GM13976 (cell line): ENCODE results near the gene GALP.

Source experiments
- DNase-seq: peaks from one replicate; pipeline ENCODE4 v3.0.0; 2012; ENCODE audit warnings: low spot score
- in situ Hi-C: fragments of 300-500 bp; cut with MboI; formaldehyde crosslinking; loops from one replicate; pipeline ENCODE4 v1.12.0; 2022; ENCODE audit warnings: low sequenced_read_pairs, mixed read lengths, inconsistent platforms; ENCODE audit not compliant: unreplicated experiment
- TF ChIP-seq, protein P1 (sequence below): IDR thresholded peaks from 2 replicates; pipeline ENCODE4 v1.5.1; 2012; ENCODE audit warnings: borderline replicate concordance, mild to moderate bottlenecking; ENCODE audit not compliant: insufficient read depth; ENCODE audit errors: extremely low read depth, missing control alignments, control extremely low read depth

The GALP gene

DNA sequence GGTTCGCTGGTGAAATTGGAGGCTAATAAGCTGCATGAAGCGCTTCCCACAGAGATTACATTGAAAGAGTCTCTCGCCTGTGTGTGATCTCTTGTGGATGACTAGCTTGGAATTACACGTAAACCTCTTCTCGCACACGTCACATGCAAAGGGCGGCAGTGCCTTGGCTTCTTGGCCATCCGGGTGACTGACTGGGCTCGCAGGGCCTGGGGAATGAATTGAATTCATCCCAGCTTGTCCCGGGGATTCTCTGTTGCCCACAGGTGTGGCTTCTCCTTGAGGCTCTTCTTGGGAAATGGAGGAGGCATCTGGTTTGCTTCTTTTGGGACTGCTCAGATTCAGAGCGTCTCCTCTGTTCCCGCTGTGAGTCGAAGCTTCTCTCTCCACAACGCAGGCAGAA lies 46.0 kb downstream of the GALP start:
- no peak for DNase-seq
- in situ Hi-C loops, result no loop called here
- TF ChIP-seq, protein P1, sequence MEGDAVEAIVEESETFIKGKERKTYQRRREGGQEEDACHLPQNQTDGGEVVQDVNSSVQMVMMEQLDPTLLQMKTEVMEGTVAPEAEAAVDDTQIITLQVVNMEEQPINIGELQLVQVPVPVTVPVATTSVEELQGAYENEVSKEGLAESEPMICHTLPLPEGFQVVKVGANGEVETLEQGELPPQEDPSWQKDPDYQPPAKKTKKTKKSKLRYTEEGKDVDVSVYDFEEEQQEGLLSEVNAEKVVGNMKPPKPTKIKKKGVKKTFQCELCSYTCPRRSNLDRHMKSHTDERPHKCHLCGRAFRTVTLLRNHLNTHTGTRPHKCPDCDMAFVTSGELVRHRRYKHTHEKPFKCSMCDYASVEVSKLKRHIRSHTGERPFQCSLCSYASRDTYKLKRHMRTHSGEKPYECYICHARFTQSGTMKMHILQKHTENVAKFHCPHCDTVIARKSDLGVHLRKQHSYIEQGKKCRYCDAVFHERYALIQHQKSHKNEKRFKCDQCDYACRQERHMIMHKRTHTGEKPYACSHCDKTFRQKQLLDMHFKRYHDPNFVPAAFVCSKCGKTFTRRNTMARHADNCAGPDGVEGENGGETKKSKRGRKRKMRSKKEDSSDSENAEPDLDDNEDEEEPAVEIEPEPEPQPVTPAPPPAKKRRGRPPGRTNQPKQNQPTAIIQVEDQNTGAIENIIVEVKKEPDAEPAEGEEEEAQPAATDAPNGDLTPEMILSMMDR, result no peak

DNA sequence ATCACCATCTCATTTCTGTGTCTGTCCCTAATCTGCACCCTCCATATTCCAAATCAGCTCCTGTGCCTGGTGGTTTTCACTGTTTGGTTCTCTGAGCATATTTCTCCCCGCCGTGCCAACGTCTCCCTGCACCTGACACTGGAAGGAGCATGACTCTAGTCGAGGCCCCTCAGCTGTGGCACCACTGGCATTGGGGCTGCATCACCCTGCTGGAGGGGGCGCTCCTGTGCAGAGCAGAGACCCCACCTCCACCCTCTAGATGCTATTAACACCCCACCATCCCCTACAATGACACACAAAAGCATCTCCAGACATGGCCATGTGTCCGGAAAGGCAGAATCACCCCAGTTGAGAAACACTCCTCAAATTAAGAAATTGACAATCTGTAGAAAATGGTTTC lies 47.1 kb downstream of the GALP start:
- no peak for DNase-seq
- TF ChIP-seq, protein P1, result no peak

DNA sequence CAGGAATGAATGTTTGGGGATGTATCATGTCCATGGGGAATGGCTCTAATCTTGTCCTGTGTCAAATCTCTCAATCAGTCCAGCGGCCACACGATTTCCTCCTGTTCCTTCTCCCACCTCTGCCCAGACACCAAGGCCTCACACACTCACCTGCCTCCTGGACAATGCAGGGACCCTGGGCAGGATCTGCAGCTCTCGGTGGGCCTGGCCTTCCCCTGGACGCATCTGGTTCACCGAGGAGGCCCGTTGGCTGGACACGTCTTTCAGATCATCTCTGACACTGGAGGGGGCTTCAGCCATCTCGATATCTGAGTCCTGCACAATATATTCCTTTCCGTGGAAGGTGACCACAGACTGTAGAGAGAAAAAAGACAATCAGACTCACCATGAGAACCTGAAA lies 47.7 kb downstream of the GALP start:
- in situ Hi-C loops, result no loop called here
- DNase-seq, result no peak
- TF ChIP-seq, protein P1, result no peak

More for the DNA sequence above, 47.1 kb downstream of the GALP start:
- in situ Hi-C loops, result no loop called here
